ENCODE data around the gene PPP3CB.

DNA sequence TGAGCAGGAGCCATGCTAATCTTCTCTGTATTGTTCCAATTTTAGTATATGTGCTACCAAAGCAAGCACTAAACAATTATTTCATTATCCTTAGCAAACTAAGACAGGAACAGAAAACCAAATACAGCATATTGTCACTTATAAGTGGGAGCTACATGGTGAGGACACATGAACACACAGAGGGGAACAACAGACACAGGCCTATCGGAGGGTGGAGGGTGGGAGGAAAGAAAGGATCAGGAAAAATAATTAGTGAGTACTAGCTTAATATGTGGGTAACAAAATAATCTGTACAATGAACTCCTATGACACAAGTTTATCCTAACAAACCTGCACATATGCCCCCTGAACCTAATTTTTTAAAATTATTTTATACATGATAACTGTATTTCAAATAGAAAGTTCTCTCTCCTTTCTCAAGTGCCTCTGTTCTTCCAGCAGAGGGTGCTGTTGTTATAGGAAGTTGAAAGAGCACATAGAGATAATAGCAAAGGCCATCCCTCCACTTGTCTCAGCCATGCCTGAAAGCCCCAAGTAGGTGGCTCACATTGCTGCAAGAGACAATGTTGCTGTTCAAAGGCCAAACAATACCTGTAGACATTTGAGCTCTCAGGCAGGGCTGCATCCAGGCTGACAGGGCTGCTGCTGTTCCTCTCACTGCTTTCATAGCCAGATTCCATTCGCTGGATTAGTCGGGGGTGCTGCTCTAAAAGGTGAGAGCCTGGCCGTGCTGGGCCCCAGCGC lies 33.4 kb upstream of the PPP3CB start:
- TF ChIP-seq POLR2A (IDR thresholded peaks at IDR 0.05) (no peak), POLR2AphosphoS5 (IDR thresholded peaks at IDR 0.05) (peak; percentile 53)
- TF ChIP-seq, protein P1, sequence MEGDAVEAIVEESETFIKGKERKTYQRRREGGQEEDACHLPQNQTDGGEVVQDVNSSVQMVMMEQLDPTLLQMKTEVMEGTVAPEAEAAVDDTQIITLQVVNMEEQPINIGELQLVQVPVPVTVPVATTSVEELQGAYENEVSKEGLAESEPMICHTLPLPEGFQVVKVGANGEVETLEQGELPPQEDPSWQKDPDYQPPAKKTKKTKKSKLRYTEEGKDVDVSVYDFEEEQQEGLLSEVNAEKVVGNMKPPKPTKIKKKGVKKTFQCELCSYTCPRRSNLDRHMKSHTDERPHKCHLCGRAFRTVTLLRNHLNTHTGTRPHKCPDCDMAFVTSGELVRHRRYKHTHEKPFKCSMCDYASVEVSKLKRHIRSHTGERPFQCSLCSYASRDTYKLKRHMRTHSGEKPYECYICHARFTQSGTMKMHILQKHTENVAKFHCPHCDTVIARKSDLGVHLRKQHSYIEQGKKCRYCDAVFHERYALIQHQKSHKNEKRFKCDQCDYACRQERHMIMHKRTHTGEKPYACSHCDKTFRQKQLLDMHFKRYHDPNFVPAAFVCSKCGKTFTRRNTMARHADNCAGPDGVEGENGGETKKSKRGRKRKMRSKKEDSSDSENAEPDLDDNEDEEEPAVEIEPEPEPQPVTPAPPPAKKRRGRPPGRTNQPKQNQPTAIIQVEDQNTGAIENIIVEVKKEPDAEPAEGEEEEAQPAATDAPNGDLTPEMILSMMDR (IDR thresholded peaks at IDR 0.05): peak; percentile 64 to 96 (median 90)

Measured in prostate gland (tissue), 2 donors.